Testis (tissue), 2 donors: Measurements from ENCODE around the gene KIAA2012.

Experiments used
- POLR2A ChIP-seq: fragments of 450-650 bp; IDR thresholded peaks from one replicate; pipeline ENCODE4 v1.6.1; 2017; ENCODE audit warnings: antibody characterized with exemption, mild to moderate bottlenecking, moderate library complexity
- TF ChIP-seq, protein P1 (sequence below), 3 experiments: fragments of 450-650 bp in 2 of 3; fragments of 200-600 bp in 1 of 3; sonication (generic) in 1 of 3; IDR thresholded peaks; one replicate each; pipeline ENCODE4 v1.5.1; 2016 to 2019; ENCODE audit warnings: antibody characterized with exemption in 3 of 3, mild to moderate bottlenecking in 2 of 3, moderate library complexity in 1 of 3

DNA sequence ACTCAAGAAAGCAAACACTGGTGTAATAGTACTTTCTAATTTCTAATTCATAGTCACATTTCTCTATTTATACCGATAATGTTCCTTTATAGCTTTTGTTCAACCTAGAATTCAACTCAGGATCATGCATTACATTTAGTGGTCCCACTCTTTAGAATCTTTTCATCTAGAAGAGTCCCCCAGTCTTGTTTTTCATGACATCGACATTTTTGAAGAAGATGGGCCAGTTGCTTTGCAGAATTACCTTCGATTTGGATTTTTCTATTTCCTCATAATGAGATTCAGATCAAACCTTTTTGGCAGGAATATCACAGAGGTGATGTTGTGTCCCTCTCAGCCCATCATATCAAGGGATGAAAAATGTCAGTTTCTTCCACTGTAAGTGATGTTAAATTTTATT lies 35.3 kb downstream of the KIAA2012 start:
- TF ChIP-seq, protein P1, sequence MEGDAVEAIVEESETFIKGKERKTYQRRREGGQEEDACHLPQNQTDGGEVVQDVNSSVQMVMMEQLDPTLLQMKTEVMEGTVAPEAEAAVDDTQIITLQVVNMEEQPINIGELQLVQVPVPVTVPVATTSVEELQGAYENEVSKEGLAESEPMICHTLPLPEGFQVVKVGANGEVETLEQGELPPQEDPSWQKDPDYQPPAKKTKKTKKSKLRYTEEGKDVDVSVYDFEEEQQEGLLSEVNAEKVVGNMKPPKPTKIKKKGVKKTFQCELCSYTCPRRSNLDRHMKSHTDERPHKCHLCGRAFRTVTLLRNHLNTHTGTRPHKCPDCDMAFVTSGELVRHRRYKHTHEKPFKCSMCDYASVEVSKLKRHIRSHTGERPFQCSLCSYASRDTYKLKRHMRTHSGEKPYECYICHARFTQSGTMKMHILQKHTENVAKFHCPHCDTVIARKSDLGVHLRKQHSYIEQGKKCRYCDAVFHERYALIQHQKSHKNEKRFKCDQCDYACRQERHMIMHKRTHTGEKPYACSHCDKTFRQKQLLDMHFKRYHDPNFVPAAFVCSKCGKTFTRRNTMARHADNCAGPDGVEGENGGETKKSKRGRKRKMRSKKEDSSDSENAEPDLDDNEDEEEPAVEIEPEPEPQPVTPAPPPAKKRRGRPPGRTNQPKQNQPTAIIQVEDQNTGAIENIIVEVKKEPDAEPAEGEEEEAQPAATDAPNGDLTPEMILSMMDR (IDR thresholded peaks at IDR 0.05): no peak
- TF ChIP-seq POLR2A: no peak
